Stimulated activated CD4-positive, alpha-beta T cell treated with anti-CD3 and anti-CD28 coated beads, TNF-alpha, amount 100 ng/mL, for 48 hours (primary cell): ENCODE data around the gene OR10A5.
"Not testable (repeated sequence)": the region's sequence is repeated elsewhere in the genome, so short reads cannot be mapped to it uniquely, and the experiment has no call there.

Experiments used
- DNase-seq, 3 donors: peaks; one replicate each; pipeline ENCODE4 v3.0.0-alpha.2; 2020; ENCODE audit warnings: low read depth in 3 of 3

Gene OR10A5

GRCh38 chr11:6876325-6876724, 30.8 kb downstream of the OR10A5 start, which contains the start of gene OR10A4:
OR10A4 (plus strand) TSS chr11:6876625; CDS start chr11:6876648, 23 bp downstream.
- DNase-seq, result no peak

- no peak for DNase-seq
These were observed 31.4 kb downstream of the OR10A5 start for GRCh38 chr11:6876914-6877313.

GRCh38 chr11:6882751-6883150, 37.3 kb downstream of the OR10A5 start:
- no peak for DNase-seq

GRCh38 chr11:6887711-6888110, 42.2 kb downstream of the OR10A5 start:
- DNase-seq, result not testable (repeated sequence)

- DNase-seq, result no peak
These were observed 43.3 kb downstream of the OR10A5 start for GRCh38 chr11:6888830-6889229.

- no peak for DNase-seq
These were observed 44.4 kb downstream of the OR10A5 start for GRCh38 chr11:6889835-6890234.

GRCh38 chr11:6892400-6892799, 46.9 kb downstream of the OR10A5 start, which contains the start of gene OR2D2:
OR2D2 (minus strand) TSS chr11:6892500; CDS start chr11:6892500, 0 bp downstream.
- DNase-seq, result no peak

GRCh38 chr11:6894097-6894496, 48.6 kb downstream of the OR10A5 start:
- no peak for DNase-seq

- no peak for DNase-seq
These were observed 49.5 kb downstream of the OR10A5 start for GRCh38 chr11:6895010-6895409.
